Ramos (cell line): Measurements from ENCODE around the gene ZNF431.
"Not testable (repeated sequence)": the region's sequence is repeated elsewhere in the genome, so short reads cannot be mapped to it uniquely, and the experiment has no call there.

ENCODE experiments used
- in situ Hi-C: fragments of 300-500 bp; cut with MboI; formaldehyde crosslinking; loops from one replicate; pipeline ENCODE4 v1.14.3; 2022; ENCODE audit warnings: low sequenced_read_pairs; ENCODE audit not compliant: unreplicated experiment

The ZNF431 gene

DNA sequence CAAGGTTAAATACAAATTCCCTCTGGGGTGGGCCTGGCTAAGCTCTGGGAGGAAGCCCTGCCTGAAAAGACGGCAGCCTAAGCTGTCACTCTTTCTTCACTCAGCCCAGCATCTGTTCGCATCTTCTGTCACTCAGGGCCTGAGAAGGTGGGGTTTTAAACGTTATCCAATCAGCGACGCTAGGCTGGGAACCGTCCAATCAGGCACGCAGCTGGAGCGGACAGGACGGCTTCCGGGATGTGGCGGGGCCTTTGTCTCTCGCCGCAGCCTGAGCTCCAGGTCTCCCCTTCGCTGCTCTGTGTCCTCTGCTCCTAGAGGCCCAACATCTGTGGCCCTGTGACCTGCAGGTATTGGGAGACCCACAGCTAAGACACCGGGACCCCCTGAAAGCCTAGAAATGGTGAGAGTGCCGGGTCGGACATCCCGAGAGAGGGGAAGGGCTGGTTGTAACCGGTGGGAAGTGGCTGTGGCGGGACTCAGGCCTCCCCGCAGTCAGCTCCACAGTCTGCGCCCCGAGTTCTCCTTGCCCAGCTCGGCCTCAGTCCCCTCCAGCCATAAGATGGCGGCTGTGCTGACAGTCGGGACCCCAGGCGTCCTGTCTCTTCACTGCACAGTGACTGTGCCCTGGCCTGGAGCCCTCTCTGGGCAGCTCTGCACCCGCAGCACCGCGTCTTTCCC lies at the start of gene ZNF431:
Gene ZNF431, plus strand, starts transcription at position 254 of the 678 bp plus-strand sequence. Its CDS starts 144 bp downstream, at position 398.
- in situ Hi-C loops, result no loop called here

- in situ Hi-C loops, result no loop called here
Measured at GRCh38 chr19:21092109-21092508, 49.7 kb upstream of the ZNF431 start.

- in situ Hi-C loops, result no loop called here
Measured at GRCh38 chr19:21094347-21095025, 47.4 kb upstream of the ZNF431 start.

DNA sequence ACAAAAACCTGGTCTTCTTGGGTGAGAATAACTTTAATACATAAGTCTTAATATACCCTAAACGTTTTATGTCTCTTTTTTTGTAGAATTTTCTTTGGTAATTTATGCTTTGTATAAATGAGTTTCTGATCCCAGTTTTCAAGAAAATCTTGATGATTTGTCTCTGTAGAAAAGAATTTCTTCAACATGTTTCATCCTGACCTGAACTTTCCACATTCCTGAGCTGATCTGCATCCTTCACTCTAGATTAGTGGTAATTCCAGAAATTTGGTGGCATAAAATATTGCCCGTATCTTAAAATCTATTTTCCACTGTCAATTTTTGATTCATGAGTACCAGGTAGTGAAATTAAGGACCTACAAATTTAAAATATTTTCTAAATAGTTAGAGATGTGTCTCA lies 43.5 kb upstream of the ZNF431 start:
- in situ Hi-C loops, result no loop called here

GRCh38 chr19:21101521-21102242 lies 40.2 kb upstream of the ZNF431 start:
- in situ Hi-C loops, result no loop called here

- in situ Hi-C loops, result no loop called here
Measured at GRCh38 chr19:21109116-21109515, 32.7 kb upstream of the ZNF431 start.

DNA sequence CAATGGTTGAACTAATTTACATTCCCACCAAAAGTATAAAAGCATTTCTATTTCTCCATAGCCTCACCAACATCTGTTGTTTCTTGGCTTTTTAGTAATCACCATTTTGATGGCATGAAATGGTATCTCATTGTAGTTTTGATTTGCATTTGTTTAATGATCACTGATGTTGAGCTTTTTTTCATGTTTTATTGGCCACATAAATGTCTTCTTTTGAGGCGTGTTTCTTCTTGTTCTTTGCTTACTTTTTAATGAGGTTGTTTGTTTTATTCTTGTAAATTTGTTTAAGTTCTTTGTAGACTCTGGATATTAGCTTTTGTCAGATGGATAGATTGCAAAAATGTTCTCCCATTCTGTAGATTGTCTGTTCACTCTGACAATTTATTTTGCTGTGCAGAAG lies 31.7 kb upstream of the ZNF431 start:
- in situ Hi-C loops, result no loop called here

GRCh38 chr19:21115430-21115829 lies 26.4 kb upstream of the ZNF431 start:
- in situ Hi-C loops, result no loop called here

- in situ Hi-C loops, result no loop called here
Measured at GRCh38 chr19:21117041-21117907, 24.6 kb upstream of the ZNF431 start.

GRCh38 chr19:21126078-21126477 lies 15.8 kb upstream of the ZNF431 start:
- in situ Hi-C loops, result no loop called here

- in situ Hi-C loops, result no loop called here
Measured at GRCh38 chr19:21127001-21127400, 14.8 kb upstream of the ZNF431 start.

DNA sequence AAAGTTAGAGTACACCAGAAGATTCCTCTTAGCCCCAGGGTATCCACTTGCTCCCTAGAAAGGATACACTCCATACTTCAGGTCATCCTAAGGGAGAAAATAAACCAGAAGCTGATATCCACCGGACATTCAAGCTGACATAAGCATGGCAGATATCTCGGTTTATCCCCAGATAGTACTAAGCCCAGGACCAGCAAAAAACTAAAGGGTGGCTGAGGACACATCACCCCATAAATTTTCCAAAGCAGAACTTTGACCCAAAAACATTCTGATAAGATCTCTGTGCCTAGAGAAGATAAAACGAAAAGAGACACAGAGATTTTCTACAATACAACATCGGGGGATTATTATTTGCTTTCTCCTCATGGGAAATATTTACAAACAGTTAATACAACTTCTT lies 13.9 kb upstream of the ZNF431 start:
- in situ Hi-C loops, result no loop called here

GRCh38 chr19:21128901-21129698 lies 12.7 kb upstream of the ZNF431 start:
- in situ Hi-C loops, result no loop called here

DNA sequence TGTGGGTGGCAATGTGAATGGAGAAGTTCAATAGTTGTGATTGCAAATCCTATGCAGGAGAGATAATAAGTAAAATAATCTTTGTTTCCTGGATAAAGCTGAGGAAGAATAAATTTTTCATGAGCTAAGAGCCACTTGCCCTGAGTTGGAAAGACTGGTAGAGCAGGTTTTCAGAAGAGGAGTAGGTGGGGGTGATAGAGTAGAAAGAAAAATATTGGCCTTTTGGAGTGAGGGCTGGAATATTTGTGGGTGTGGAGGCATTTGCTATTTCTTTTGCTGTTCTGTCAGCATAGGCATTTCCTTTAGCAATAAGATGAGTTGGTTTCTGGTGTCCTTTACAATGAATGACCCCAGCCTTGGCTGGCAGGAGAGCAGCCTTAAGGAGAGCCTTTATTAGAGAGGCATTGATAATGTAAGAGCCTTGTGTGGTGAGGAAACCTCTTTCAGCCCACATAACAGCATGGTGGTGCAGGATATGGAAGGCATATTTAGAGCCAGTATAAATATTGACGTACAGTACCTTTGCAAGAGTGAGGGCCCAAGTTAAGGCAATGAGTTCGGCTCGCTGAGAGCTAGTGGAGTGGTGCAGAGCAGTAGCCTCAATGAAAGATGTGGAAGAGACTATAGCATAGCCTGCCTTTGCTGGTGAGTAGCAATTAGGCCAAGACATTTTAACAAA lies 11.6 kb upstream of the ZNF431 start:
- in situ Hi-C loops, result no loop called here

DNA sequence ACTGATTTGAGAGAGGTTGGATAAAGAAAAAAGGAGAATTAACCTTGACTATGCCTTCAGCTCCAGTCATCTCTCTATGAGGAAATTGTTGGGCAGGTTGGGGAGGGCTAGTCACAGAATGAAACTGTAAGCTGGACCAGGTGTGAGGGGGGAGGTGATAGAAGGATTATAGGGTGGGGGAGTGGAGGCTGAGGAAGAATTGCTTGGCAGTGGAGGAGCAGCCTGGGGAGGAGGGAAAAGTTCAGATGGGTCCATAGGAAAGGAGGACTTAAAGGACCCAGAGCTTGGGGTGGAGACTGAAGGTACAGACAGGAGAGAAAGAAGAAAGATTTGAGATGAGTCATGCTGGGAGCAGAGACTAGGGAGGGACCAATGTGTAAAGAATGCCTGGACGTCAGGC lies 8.2 kb upstream of the ZNF431 start:
- in situ Hi-C loops, result no loop called here

GRCh38 chr19:21134934-21135366 lies 6.9 kb upstream of the ZNF431 start:
- in situ Hi-C loops, result no loop called here

- in situ Hi-C loops, result no loop called here
Measured at GRCh38 chr19:21135433-21135832, 6.4 kb upstream of the ZNF431 start.

GRCh38 chr19:21138130-21138529 lies 3.7 kb upstream of the ZNF431 start:
- in situ Hi-C loops, result no loop called here

DNA sequence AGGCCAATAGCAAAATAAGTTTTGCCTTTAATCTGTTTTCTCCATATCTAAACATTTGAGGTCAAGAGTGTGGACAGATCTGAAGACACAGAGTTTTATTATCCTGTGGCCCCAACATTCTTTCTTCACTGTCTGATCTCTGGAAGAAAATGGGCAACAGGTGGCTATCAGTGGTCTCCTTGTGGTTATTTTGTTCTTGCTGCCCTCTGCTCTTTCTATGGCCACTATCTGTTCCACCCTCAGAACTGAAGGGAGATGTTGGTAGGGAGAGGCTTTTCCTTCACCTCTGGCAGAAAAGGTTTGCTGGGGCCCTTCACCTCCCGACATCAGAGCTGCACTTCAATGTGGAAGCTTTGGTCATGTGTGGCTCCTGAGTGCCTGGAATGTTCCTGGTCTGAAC lies 834 bp upstream of the ZNF431 start:
- in situ Hi-C loops, result not testable (repeated sequence)
